Endothelial cell (in vitro differentiated cells): ENCODE results near the gene ATP1B3. TPM values are rescaled to one million over a fixed set of nuclear protein-coding genes. Genes with fewer than 3 reads are reported as not detected.

Experiments
- DNase-seq: peaks from one replicate; pipeline ENCODE4 v3.0.0; 2021; ENCODE audit warnings: low spot score
- H3K27ac Mint-ChIP-seq: one replicate; pipeline ENCODE4 v1.8.0; 2021; ENCODE audit warnings: mixed read lengths, inconsistent platforms; ENCODE audit not compliant: unreplicated experiment
- H3K27me3 Mint-ChIP-seq: one replicate; pipeline ENCODE4 v1.8.0; 2021; ENCODE audit warnings: mild to moderate bottlenecking, moderate library complexity, mixed read lengths, inconsistent platforms; ENCODE audit not compliant: unreplicated experiment
- H3K36me3 Mint-ChIP-seq: one replicate; pipeline ENCODE4 v1.8.0; 2021; ENCODE audit warnings: mild to moderate bottlenecking, low read depth, mixed read lengths, inconsistent platforms; ENCODE audit not compliant: unreplicated experiment
- H3K4me1 Mint-ChIP-seq: one replicate; pipeline ENCODE4 v1.8.0; 2021; ENCODE audit warnings: mild to moderate bottlenecking, mixed read lengths, inconsistent platforms; ENCODE audit not compliant: unreplicated experiment
- H3K4me3 Mint-ChIP-seq: one replicate; pipeline ENCODE4 v1.8.0; 2021; ENCODE audit warnings: mild to moderate bottlenecking, mixed read lengths, inconsistent platforms; ENCODE audit not compliant: unreplicated experiment
- H3K9me3 Mint-ChIP-seq: one replicate; pipeline ENCODE4 v1.8.0; 2021; ENCODE audit warnings: mixed read lengths, inconsistent platforms; ENCODE audit not compliant: unreplicated experiment
- total RNA-seq: library from RNA; stranded (reverse); fragmentation: NEBNext Ultra II Directional; extraction: Animal tissue kit (Norgen Biotek cat#: 25700); gene quantifications from one replicate; pipeline ENCODE4 v1.2.1, GENCODE V29; 2021; ENCODE audit not compliant: unreplicated experiment
- TF ChIP-seq, protein P1 (sequence below): fragments of 200-600 bp; sonication (generic); IDR thresholded peaks from one replicate; pipeline ENCODE4 v1.5.0; 2021; ENCODE audit warnings: antibody characterized with exemption; ENCODE audit not compliant: unreplicated experiment

ATP1B3 gene
- total RNA-seq, 1 donor from 2014 or later = 273 TPM

DNA sequence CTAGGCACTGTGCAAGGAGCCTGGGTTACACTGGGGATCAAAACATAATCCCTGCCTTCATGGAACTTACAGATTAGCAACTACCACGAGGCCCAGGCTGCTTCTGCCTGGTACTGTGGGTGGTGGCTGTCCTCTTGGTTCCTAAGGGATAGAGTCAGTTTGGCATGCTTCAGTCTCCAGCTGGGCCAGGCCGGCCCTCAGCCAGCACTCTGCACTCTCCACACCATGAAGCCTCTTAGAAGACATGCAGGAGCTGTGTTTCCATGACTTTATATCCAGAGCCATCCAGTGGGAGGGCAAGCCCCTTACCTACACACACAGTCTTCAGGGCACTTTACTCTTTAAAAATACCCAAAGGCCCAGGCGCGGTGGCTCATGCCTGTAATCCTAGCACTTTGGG is 54.4 kb downstream of the ATP1B3 start:
- no peak for DNase-seq
- H3K27me3 Mint-ChIP-seq = peaks cover 3% of the 10 kb centered on the region
- H3K36me3 Mint-ChIP-seq = peaks cover 17% of the 10 kb centered on the region
- no peak overlapping the region for H3K27ac Mint-ChIP-seq
- H3K4me3 Mint-ChIP-seq = no peak overlapping the region
- no peaks in the 10 kb centered on the region for H3K9me3 Mint-ChIP-seq
- TF ChIP-seq, protein P1, sequence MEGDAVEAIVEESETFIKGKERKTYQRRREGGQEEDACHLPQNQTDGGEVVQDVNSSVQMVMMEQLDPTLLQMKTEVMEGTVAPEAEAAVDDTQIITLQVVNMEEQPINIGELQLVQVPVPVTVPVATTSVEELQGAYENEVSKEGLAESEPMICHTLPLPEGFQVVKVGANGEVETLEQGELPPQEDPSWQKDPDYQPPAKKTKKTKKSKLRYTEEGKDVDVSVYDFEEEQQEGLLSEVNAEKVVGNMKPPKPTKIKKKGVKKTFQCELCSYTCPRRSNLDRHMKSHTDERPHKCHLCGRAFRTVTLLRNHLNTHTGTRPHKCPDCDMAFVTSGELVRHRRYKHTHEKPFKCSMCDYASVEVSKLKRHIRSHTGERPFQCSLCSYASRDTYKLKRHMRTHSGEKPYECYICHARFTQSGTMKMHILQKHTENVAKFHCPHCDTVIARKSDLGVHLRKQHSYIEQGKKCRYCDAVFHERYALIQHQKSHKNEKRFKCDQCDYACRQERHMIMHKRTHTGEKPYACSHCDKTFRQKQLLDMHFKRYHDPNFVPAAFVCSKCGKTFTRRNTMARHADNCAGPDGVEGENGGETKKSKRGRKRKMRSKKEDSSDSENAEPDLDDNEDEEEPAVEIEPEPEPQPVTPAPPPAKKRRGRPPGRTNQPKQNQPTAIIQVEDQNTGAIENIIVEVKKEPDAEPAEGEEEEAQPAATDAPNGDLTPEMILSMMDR = no peak
- H3K4me1 Mint-ChIP-seq = no peaks in the 10 kb centered on the region

DNA sequence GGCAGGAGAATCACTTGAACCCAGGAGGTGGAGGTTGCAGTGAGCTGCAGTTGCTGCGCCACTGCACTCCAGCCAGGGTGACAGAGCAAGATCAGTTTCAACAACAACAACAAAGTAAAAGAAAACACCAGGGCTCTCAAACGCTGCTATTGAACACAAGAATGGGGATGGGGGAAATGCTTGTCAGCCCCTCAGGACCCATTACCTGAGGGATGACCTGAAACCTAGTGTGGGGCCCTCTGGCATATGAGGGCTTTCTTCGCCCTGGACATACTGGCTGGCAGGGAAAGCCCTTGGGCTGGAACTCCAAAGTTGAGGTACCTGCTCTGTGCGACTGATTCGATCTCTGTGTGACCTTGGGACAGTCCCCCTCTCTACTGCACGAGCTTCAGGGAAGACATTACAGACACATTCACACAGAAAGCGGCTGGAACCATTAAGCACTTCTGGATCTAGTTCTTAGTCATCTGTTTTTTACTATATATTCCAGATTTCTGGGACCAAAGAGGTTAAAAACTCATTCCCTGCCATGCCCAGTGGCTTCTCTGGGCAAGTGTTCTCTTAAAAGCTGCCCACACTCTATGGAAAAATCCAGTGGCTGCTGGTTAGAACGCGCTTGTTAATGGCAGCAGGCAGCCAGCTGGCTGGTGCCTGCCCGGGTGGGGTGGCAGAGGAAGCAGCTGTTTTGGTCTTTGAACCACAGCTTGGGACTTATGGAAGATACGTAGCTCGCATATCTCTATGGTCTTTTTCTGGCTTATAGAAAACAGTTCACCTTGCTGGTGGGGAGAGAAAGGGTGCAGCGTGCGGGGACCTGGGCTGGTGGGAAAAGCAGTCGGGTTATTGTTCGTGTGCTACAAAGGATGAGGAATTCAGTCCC is 57.2 kb downstream of the ATP1B3 start:
- H3K27ac Mint-ChIP-seq = no peak overlapping the region
- TF ChIP-seq, protein P1 = no peak
- no peak overlapping the region for H3K4me3 Mint-ChIP-seq
- H3K36me3 Mint-ChIP-seq = peaks cover 6% of the 10 kb centered on the region
- H3K4me1 Mint-ChIP-seq = no peaks in the 10 kb centered on the region
- H3K9me3 Mint-ChIP-seq = no peaks in the 10 kb centered on the region
- DNase-seq = no peak
- H3K27me3 Mint-ChIP-seq = peaks cover 3% of the 10 kb centered on the region

DNA sequence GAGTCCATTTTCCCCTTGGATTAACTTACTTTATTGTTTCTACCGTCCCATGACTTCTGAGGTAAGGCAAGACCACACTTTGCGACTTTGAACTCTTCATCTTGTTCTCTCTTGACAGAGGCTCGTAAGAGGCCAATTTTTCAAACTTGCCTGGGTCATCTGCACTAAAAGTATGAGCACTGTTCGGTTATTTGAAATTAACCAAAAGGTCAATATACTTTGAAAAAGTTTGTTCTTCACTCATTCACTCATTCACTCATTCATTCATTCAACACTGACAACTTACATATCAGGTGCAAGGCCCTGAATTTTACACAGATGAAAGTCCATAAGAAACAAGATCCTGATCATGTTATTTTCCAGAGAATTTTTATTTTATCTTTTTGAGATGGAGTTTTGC is 57.9 kb downstream of the ATP1B3 start:
- no peaks in the 10 kb centered on the region for H3K9me3 Mint-ChIP-seq
- H3K4me3 Mint-ChIP-seq = no peak overlapping the region
- no peaks in the 10 kb centered on the region for H3K4me1 Mint-ChIP-seq
- no peaks in the 10 kb centered on the region for H3K36me3 Mint-ChIP-seq
- peaks cover 3% of the 10 kb centered on the region for H3K27me3 Mint-ChIP-seq
- no peak overlapping the region for H3K27ac Mint-ChIP-seq
- TF ChIP-seq, protein P1 = no peak
- DNase-seq = no peak

DNA sequence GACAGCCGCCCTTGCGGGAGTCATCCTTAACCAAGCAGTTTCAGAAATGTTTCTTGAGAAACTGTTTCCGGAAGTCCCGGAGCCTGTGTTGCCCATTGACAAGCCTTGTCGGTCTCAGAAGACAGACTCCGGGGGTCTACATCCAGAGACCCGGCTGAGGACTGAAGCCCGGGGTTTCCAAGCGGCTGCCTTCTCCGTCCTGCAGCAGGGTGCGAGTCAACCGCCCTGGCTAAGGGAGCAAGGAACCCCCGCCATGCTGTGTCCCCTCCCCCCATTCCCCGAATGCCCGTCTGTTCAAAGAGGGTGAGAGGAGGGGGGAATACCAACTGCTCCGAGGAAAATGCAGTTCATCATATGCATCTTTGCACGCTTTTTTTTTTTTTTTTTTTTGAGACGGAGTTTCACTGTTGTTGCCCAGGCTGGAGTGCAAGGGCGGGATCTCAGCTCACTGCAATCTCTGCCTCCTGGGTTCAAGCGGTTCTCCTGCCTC is 61.6 kb downstream of the ATP1B3 start:
- Mint-ChIP-seq H3K36me3 (no peaks in the 10 kb centered on the region), H3K4me3 (no peak overlapping the region), H3K9me3 (no peaks in the 10 kb centered on the region), H3K4me1 (peaks cover 19% of the 10 kb centered on the region), H3K27me3 (peaks cover 3% of the 10 kb centered on the region), H3K27ac (no peak overlapping the region)
- TF ChIP-seq, protein P1 = no peak
- no peak for DNase-seq

DNA sequence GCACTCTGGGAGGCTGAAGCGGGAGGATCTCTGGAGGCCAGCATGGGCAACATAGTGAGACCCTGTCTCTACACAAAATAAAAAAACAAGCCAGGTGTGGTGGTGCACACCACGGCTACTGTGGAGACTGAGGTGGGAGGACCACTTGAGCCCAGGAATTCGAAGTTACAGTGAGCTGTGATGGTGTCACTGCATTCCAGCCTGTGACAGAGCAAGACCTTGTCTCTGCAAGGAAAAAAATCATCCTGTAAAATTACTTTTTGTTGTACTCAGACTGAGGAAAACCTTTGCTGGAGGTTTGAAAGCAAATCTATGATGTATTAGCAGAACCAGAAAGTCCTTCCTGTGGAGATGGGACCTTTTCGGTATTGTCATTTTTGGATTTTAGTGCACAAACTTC is 63.3 kb downstream of the ATP1B3 start:
- DNase-seq = no peak
- no peak overlapping the region for H3K27ac Mint-ChIP-seq
- TF ChIP-seq, protein P1 = no peak
- no peaks in the 10 kb centered on the region for H3K27me3 Mint-ChIP-seq
- no peaks in the 10 kb centered on the region for H3K36me3 Mint-ChIP-seq
- peaks cover 19% of the 10 kb centered on the region for H3K4me1 Mint-ChIP-seq
- no peaks in the 10 kb centered on the region for H3K9me3 Mint-ChIP-seq
- no peak overlapping the region for H3K4me3 Mint-ChIP-seq
